HepG2 (cell line): Measurements from ENCODE around the gene CREB1. TPM values are rescaled to one million over a fixed set of nuclear protein-coding genes. Genes with fewer than 3 reads are reported as not detected.
A peak's percentile ranks its signal among the peaks of the same experiment; 100 is the strongest.

Experiments
- IKZF4 ChIP-seq: sonication (generic); formaldehyde crosslinking; IDR thresholded peaks from 2 replicates; pipeline ENCODE4 v1.5.1; 2020; ENCODE audit warnings: borderline replicate concordance, mild to moderate bottlenecking, low read depth, missing genetic modification reagents; ENCODE audit errors: not compliant biosample characterization
- IRF9 ChIP-seq: sonication (generic); formaldehyde crosslinking; IDR thresholded peaks from 2 replicates; pipeline ENCODE4 v1.8.0; 2022; ENCODE audit warnings: missing genetic modification reagents, mild to moderate bottlenecking, borderline replicate concordance
- MNT ChIP-seq: fragments of 450-650 bp; IDR thresholded peaks from 2 replicates; pipeline ENCODE4 v1.6.1; 2016
- NONO ChIP-seq, 2 experiments: fragments of 450-650 bp in 1 of 2; sonication (generic) in 1 of 2; formaldehyde crosslinking in 1 of 2; IDR thresholded peaks in 1 of 2; conservative IDR thresholded peaks in 1 of 2; 2 replicates each; pipeline versions ENCODE4 v1.6.1 to v1.8.0; 2017 to 2022; ENCODE audit warnings: mild to moderate bottlenecking in 1 of 2, missing genetic modification reagents in 1 of 2, moderate library complexity in 1 of 2
- PLRG1 ChIP-seq: fragments of 450-650 bp; conservative IDR thresholded peaks from 2 replicates; pipeline ENCODE4 v1.6.1; 2016
- RFX5 ChIP-seq: IDR thresholded peaks from 2 replicates; pipeline ENCODE4 v1.6.1; 2011; ENCODE audit warnings: low read depth, low read length, improper control_type of control experiment
- SSRP1 ChIP-seq: IDR thresholded peaks from 2 replicates; pipeline ENCODE4 v1.6.1; 2016; ENCODE audit warnings: control low read depth
- U2AF1 ChIP-seq: fragments of 200-400 bp; formaldehyde crosslinking; optimal IDR thresholded peaks from 2 replicates; pipeline ENCODE3; 2017; ENCODE audit warnings: mild to moderate bottlenecking, low read depth, low read length
- ZBTB1 ChIP-seq: sonication (generic); formaldehyde crosslinking; IDR thresholded peaks from 2 replicates; pipeline ENCODE4 v1.4.0; 2020; ENCODE audit warnings: missing genetic modification reagents, borderline replicate concordance
- ZBTB33 ChIP-seq: sonication (generic); formaldehyde crosslinking; IDR thresholded peaks from 2 replicates; pipeline ENCODE4 v1.4.0; 2020; ENCODE audit warnings: missing genetic modification reagents
- ZNF224 ChIP-seq: sonication (generic); formaldehyde crosslinking; IDR thresholded peaks from 2 replicates; pipeline ENCODE4 v1.5.0; 2020; ENCODE audit warnings: mild to moderate bottlenecking, missing genetic modification reagents
- ZNF263 ChIP-seq: sonication (generic); formaldehyde crosslinking; IDR thresholded peaks from 2 replicates; pipeline ENCODE4 v1.4.0; 2020; ENCODE audit warnings: missing genetic modification reagents
- ZNF3 ChIP-seq: IDR thresholded peaks from 2 replicates; pipeline ENCODE4 v1.7.0; 2017; ENCODE audit warnings: inconsistent platforms
- ZNF331 ChIP-seq: sonication (generic); formaldehyde crosslinking; IDR thresholded peaks from 2 replicates; pipeline ENCODE4 v1.4.0; 2020; ENCODE audit warnings: missing genetic modification reagents
- ZNF512 ChIP-seq: sonication (generic); formaldehyde crosslinking; IDR thresholded peaks from 2 replicates; pipeline ENCODE4 v1.4.0; 2020; ENCODE audit warnings: mild to moderate bottlenecking, missing genetic modification reagents
- ZNF574 ChIP-seq: sonication (generic); formaldehyde crosslinking; IDR thresholded peaks from 2 replicates; pipeline ENCODE4 v1.4.0; 2020; ENCODE audit warnings: missing genetic modification reagents
- ZNF766 ChIP-seq: sonication (generic); formaldehyde crosslinking; IDR thresholded peaks from 2 replicates; pipeline ENCODE4 v1.5.0; 2020; ENCODE audit warnings: missing genetic modification reagents, borderline replicate concordance
- ZSCAN5A ChIP-seq: sonication (generic); formaldehyde crosslinking; IDR thresholded peaks from 2 replicates; pipeline ENCODE4 v1.8.0; 2022; ENCODE audit warnings: mild to moderate bottlenecking, missing genetic modification reagents, borderline replicate concordance
- polyA plus RNA-seq, 8 experiments: library from polyadenylated mRNA; depleted of rRNA in 3 of 8; stranded (reverse) in 7 of 8; unstranded in 1 of 8; fragments of >200 nt; fragmentation: Illumina TruSeq in 4 of 8; extraction: Trizol in 4 of 8; gene quantifications; 2 replicates each; pipeline versions ENCODE4 v1.2.1 to v1.2.3, GENCODE V29; 2011 to 2016; ENCODE audit warnings: low read depth in 4 of 8, missing spikeins in 1 of 8, mixed read lengths in 1 of 8; ENCODE audit not compliant: insufficient read depth in 1 of 8
- total RNA-seq, 5 experiments: library from RNA; depleted of rRNA; stranded (reverse); fragments of >200 nt; fragmentation: Illumina TruSeq; extraction: Trizol; gene quantifications; 2 replicates each; pipeline ENCODE4 v1.2.3, GENCODE V29; 2016; ENCODE audit warnings: low read depth in 1 of 5

CREB1 gene
- total and polyA plus RNA-seq, 2 of the 13 experiments (the other 11 are each of a cell fraction or from before 2014, with no cell fraction given), result 51.8 to 51.9 TPM

GRCh38 chr2:207624185-207625013 is 94.6 kb downstream of the CREB1 start (continued):
- TF ChIP-seq IRF9 (CRISPR knock-in tag), result no peak
- peak; percentile 40 for TF ChIP-seq U2AF1
- no peak for TF ChIP-seq PLRG1
- TF ChIP-seq ZBTB1, result no peak
- no peak for TF ChIP-seq ZBTB33 (CRISPR knock-in tag)
- no peak for TF ChIP-seq MNT
- TF ChIP-seq ZNF3 (CRISPR knock-in tag), result no peak
- no peak for TF ChIP-seq IKZF4 (CRISPR knock-in tag)
- no peak for TF ChIP-seq SSRP1
- no peak for TF ChIP-seq ZNF512 (CRISPR knock-in tag)
- no peak for TF ChIP-seq NONO (IDR thresholded peaks at IDR 0.05)
- no peak; the same call in 1 of the 2 replicates for TF ChIP-seq NONO (CRISPR knock-in tag; conservative IDR thresholded peaks at IDR 0.05)
- no peak for TF ChIP-seq ZNF766 (CRISPR knock-in tag)
- no peak; the same call in 1 of the 2 replicates for TF ChIP-seq RFX5
- TF ChIP-seq ZNF331 (CRISPR knock-in tag), result no peak
- no peak for TF ChIP-seq ZNF574
- TF ChIP-seq ZNF263, result no peak
- no peak for TF ChIP-seq ZNF224 (CRISPR knock-in tag)
- TF ChIP-seq ZSCAN5A (CRISPR knock-in tag), result no peak
